ENCODE data around the gene PPFIA3.
"Not testable (repeated sequence)": the region's sequence is repeated elsewhere in the genome, so short reads cannot be mapped to it uniquely, and the experiment has no call there.

The PPFIA3 gene

GRCh38 chr19:49151267-49152118 lies 32.1 kb downstream of the PPFIA3 start:
- no peak for DNase-seq

GRCh38 chr19:49152119-49152550 lies 32.8 kb downstream of the PPFIA3 start:
- DNase-seq, result no peak

GRCh38 chr19:49153167-49153809 lies 33.9 kb downstream of the PPFIA3 start:
- no peak for DNase-seq

GRCh38 chr19:49154279-49154678 lies 34.9 kb downstream of the PPFIA3 start:
- no peak for DNase-seq

GRCh38 chr19:49155005-49155819 lies 35.9 kb downstream of the PPFIA3 start, which contains the start of gene HRC:
TSS of gene HRC (minus strand) at chr19:49155396. CDS start at chr19:49155237, 159 bp downstream.
- DNase-seq, result no peak

GRCh38 chr19:49155820-49156346 lies 36.5 kb downstream of the PPFIA3 start:
- no peak for DNase-seq

GRCh38 chr19:49157445-49158224 lies 38.3 kb downstream of the PPFIA3 start, which contains the start of gene TRPM4:
TSS of gene TRPM4 (plus strand) at chr19:49157792. CDS start at chr19:49157867, 75 bp downstream.
- no peak for DNase-seq

- no peak for DNase-seq
These were observed 41.3 kb downstream of the PPFIA3 start for GRCh38 chr19:49160450-49161189.

- DNase-seq, result no peak
These were observed 42.6 kb downstream of the PPFIA3 start for GRCh38 chr19:49161987-49162386.

GRCh38 chr19:49165111-49165750 lies 45.9 kb downstream of the PPFIA3 start:
- DNase-seq, result no peak

GRCh38 chr19:49165865-49166301 lies 46.5 kb downstream of the PPFIA3 start:
- no peak for DNase-seq

GRCh38 chr19:49167857-49168409 lies 48.6 kb downstream of the PPFIA3 start:
- no peak for DNase-seq

- no peak for DNase-seq
These were observed 49.1 kb downstream of the PPFIA3 start for GRCh38 chr19:49168421-49168820.

- no peak for DNase-seq
These were observed 53.9 kb downstream of the PPFIA3 start for GRCh38 chr19:49173198-49173597.

GRCh38 chr19:49180659-49181058 lies 61.3 kb downstream of the PPFIA3 start:
- DNase-seq, result no peak

GRCh38 chr19:49182010-49182847 lies 62.9 kb downstream of the PPFIA3 start:
- not testable (repeated sequence) for DNase-seq

GRCh38 chr19:49182848-49183375 lies 63.6 kb downstream of the PPFIA3 start:
- no peak for DNase-seq

GRCh38 chr19:49186108-49186507 lies 66.8 kb downstream of the PPFIA3 start:
- DNase-seq, result no peak

GRCh38 chr19:49188626-49189200 lies 69.4 kb downstream of the PPFIA3 start:
- no peak for DNase-seq

Data from SIG-M5 (cell line).